Mesothelial cell of epicardium (in vitro differentiated cells): Measurements from ENCODE around the gene RAP1GDS1. TPM values are rescaled to one million over a fixed set of nuclear protein-coding genes. Genes with fewer than 3 reads are reported as not detected.

Experiments
- DNase-seq, 2 experiments: peaks; one replicate each; pipeline ENCODE4 v3.0.0; 2021; ENCODE audit warnings: low spot score in 2 of 2; ENCODE audit not compliant: unreplicated experiment in 2 of 2
- H3K27ac Mint-ChIP-seq: 2 replicates; pipeline ENCODE4 v1.8.0; 2021; ENCODE audit warnings: mixed read lengths
- H3K27me3 Mint-ChIP-seq: 2 replicates; pipeline ENCODE4 v1.8.0; 2021; ENCODE audit warnings: low read depth, mixed read lengths
- H3K36me3 Mint-ChIP-seq: 2 replicates; pipeline ENCODE4 v1.8.0; 2021; ENCODE audit warnings: mixed read lengths
- H3K4me1 Mint-ChIP-seq: 2 replicates; pipeline ENCODE4 v1.8.0; 2021; ENCODE audit warnings: mixed read lengths
- H3K4me3 Mint-ChIP-seq: 2 replicates; pipeline ENCODE4 v1.8.0; 2021; ENCODE audit warnings: mild to moderate bottlenecking, moderate library complexity, mixed read lengths
- H3K9me3 Mint-ChIP-seq: 2 replicates; pipeline ENCODE4 v1.8.0; 2021; ENCODE audit warnings: mixed read lengths
- total RNA-seq: library from RNA; stranded (reverse); gene quantifications from 3 replicates; pipeline ENCODE4 v1.2.1, GENCODE V29; 2021
- TF ChIP-seq, protein P1 (sequence below): fragments of 200-600 bp; sonication (generic); IDR thresholded peaks from one replicate; pipeline ENCODE4 v1.5.0; 2021; ENCODE audit warnings: antibody characterized with exemption; ENCODE audit not compliant: unreplicated experiment

Gene RAP1GDS1
- total RNA-seq, 1 donor from 2014 or later = 22.7 TPM

DNA sequence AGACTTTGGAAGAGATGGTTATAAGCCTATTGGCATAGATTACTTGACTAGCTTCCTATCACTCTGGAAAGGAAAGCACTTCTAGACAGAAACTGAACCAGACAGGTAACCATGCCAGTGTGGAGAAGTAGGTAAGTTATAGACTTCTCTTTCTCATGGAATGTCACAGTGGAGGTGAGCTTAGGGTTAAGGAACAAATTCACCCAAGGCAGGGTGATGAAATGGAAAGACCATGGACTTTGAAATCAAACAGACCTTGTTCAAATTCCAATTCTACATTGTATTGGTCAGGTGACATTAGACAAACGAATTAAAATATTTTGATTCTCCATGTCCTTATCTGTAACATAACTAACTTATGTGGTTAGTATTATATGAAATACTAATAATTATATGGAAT, 7.7 kb upstream of the RAP1GDS1 start:
- H3K9me3 Mint-ChIP-seq = peaks cover 7% of the 10 kb centered on the region
- no peaks in the 10 kb centered on the region for H3K27me3 Mint-ChIP-seq
- no peak overlapping the region for H3K27ac Mint-ChIP-seq
- H3K4me3 Mint-ChIP-seq = no peak overlapping the region
- H3K36me3 Mint-ChIP-seq = no peaks in the 10 kb centered on the region
- DNase-seq = no peak
- TF ChIP-seq, protein P1, sequence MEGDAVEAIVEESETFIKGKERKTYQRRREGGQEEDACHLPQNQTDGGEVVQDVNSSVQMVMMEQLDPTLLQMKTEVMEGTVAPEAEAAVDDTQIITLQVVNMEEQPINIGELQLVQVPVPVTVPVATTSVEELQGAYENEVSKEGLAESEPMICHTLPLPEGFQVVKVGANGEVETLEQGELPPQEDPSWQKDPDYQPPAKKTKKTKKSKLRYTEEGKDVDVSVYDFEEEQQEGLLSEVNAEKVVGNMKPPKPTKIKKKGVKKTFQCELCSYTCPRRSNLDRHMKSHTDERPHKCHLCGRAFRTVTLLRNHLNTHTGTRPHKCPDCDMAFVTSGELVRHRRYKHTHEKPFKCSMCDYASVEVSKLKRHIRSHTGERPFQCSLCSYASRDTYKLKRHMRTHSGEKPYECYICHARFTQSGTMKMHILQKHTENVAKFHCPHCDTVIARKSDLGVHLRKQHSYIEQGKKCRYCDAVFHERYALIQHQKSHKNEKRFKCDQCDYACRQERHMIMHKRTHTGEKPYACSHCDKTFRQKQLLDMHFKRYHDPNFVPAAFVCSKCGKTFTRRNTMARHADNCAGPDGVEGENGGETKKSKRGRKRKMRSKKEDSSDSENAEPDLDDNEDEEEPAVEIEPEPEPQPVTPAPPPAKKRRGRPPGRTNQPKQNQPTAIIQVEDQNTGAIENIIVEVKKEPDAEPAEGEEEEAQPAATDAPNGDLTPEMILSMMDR = no peak
- peaks cover 4% of the 10 kb centered on the region for H3K4me1 Mint-ChIP-seq

DNA sequence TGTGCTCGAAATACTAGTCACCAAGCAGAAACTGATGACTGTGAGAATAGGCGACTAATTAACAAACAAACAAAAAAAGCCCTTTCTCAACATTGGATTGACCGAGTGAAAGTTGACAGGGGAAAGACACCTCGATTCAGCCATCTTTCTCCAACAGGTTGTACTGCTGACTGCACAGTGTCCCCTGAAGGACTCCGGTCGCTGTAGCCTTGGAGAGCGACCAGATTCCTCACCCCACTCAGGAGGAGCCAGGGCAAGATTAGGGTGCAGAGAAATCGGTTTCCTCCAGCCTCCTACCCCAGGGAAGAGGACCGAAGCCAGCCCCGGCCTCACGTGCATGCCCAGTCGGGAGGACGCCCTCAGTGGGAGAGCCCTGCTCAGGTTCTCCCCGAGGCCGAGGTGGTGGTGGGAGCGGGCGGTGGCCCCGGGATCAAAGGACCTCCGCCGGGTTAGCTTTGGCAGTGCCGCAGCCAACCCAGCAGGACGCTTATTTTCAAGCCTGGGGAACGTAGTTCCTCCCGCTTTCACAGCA, 1.1 kb upstream of the RAP1GDS1 start:
- Mint-ChIP-seq H3K27ac (peak overlapping the region; percentile 99), H3K4me1 (peaks cover 32% of the 10 kb centered on the region), H3K27me3 (no peaks in the 10 kb centered on the region), H3K4me3 (peak overlapping the region; percentile 92), H3K9me3 (no peaks in the 10 kb centered on the region), H3K36me3 (no peaks in the 10 kb centered on the region)
- TF ChIP-seq, protein P1 = no peak
- peak; percentile 17 to 58 for DNase-seq

DNA sequence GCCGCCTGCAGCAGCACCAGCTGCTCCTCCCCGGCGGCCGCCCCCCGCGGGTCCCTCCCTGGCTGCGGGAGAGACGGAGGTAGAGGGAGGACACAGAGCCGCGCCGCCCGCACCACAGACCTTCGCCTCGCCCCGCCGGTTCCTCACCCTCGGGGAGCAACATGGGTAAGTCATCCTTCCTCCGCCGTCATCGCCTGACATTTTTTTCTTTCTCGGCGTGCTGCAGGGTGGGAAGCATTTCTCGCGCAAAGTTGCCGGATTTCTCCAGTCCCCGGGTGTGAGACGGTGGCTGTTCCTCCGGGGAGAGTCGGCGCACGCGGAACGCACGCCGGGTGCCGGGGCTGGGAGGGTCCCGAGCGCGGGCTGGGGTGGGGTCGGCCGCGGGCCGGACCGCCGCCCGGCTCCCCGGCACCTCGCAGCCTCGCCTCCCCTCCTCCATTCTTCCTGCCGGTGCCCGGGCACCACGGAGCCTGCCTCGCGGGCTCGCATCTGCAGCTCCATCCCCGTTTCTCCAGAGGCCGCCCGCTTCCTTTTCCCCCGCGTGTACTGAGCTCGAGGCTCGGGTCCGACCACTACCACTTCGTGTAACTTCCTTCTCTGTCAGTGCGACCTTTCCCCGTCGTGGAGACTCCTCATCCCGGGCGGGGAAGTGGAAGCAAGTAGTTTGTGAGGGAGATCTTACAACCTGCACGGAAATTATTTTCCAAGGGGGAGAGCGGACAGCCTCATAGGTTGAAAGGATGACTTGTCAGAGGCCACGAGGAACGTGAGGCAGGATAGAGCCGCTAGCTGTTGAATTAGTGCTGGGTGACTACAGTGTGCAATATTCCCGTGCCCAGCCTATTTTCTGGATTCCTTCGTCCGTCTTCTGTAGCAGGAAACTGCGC, 464 bp downstream of the RAP1GDS1 start:
- H3K27ac Mint-ChIP-seq = peak overlapping the region; percentile 93
- TF ChIP-seq, protein P1 = no peak
- H3K4me1 Mint-ChIP-seq = peaks cover 32% of the 10 kb centered on the region
- no peaks in the 10 kb centered on the region for H3K27me3 Mint-ChIP-seq
- H3K4me3 Mint-ChIP-seq = peak overlapping the region; percentile 95
- DNase-seq = no peak
- H3K9me3 Mint-ChIP-seq = no peaks in the 10 kb centered on the region
- no peaks in the 10 kb centered on the region for H3K36me3 Mint-ChIP-seq

DNA sequence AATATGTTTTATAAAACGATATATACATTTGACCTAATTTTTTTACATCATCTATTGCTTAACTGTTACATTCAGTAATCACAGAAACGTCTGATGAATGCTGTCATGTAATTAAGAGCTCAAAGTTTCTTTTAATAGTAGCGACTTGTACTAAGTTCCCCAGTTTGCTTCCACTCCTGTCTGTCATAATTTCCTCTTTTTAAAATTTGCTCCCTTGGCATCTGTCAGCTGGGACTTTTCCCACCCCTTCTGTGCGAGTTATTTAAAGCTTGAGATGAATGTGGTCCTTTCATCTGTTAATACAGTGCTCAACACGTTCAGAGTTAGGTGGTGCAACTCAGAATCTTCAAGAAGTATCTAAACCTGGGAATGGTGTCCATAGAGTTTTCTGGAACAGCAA, 1.2 kb downstream of the RAP1GDS1 start:
- Mint-ChIP-seq H3K27me3 (no peaks in the 10 kb centered on the region), H3K4me3 (peak overlapping the region; percentile 95), H3K36me3 (peaks cover 1% of the 10 kb centered on the region), H3K9me3 (peaks cover 1% of the 10 kb centered on the region), H3K27ac (peak overlapping the region; percentile 93), H3K4me1 (peaks cover 32% of the 10 kb centered on the region)
- TF ChIP-seq, protein P1 = no peak
- DNase-seq = no peak

DNA sequence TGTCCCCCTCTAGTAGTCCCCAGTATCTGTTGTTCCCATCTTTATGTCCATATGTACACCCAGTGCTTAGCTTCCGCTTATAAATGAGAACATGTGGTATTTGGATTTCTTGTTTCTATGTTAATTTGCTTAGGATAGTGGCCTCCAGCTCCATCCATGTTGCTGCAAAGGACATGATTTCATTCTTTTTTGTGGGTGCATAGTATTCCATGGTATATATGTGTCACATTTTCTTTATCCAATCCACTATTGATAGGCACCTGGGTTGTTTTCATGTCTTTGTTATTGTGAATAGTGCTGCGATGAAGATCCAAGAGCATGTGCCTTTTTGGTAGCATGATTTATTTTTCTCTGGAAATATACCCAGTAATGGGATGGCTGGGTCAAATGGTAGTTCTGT, 6.3 kb downstream of the RAP1GDS1 start:
- no peaks in the 10 kb centered on the region for H3K27me3 Mint-ChIP-seq
- H3K9me3 Mint-ChIP-seq = peaks cover 25% of the 10 kb centered on the region

More for the DNA sequence above, 6.3 kb downstream of the RAP1GDS1 start:
- Mint-ChIP-seq H3K4me3 (no peak overlapping the region), H3K27ac (no peak overlapping the region), H3K4me1 (peaks cover 7% of the 10 kb centered on the region), H3K36me3 (peaks cover 18% of the 10 kb centered on the region)
- DNase-seq = no peak
- TF ChIP-seq, protein P1 = no peak
